ENCODE data around the gene PELI1.

- TF ChIP-seq CTCF (conservative IDR thresholded peaks at IDR 0.05 in 1 of 2, IDR thresholded peaks at IDR 0.05 in 1 of 2; ENCODE audit: low read depth in 1 of 2, low read length in 2 of 2) = no peak
- TF ChIP-seq EZH2 (IDR thresholded peaks at IDR 0.05; ENCODE audit: low read length, missing control alignments) = no peak
These were observed 33.1 kb upstream of the PELI1 start for GRCh38 chr2:64177315-64177714.

Measured in fibroblast of lung (primary cell).